Measurements from ENCODE around the gene GRSF1. TPM values are rescaled to one million over a fixed set of nuclear protein-coding genes. Genes with fewer than 3 reads are reported as not detected.

GRSF1 gene
- total and polyA plus RNA-seq, 2 of the 13 experiments (the other 11 are each of a cell fraction or from before 2014, with no cell fraction given) = 66.5 to 103 TPM

- TF ChIP-seq HES4 (CRISPR knock-in tag; IDR thresholded peaks at IDR 0.05; ENCODE audit: borderline replicate concordance) (no peak; the same call in 1 of the 2 replicates), ARNT2 (CRISPR knock-in tag; IDR thresholded peaks at IDR 0.05; ENCODE audit: low read depth) (no peak; the same call in 1 of the 2 replicates), ZNF780A (CRISPR knock-in tag; IDR thresholded peaks at IDR 0.05) (no peak), ZFP41 (CRISPR knock-in tag; IDR thresholded peaks at IDR 0.05; ENCODE audit: borderline replicate concordance) (no peak), KLF11 (CRISPR knock-in tag; IDR thresholded peaks at IDR 0.05) (no peak), ZNF18 (CRISPR knock-in tag; IDR thresholded peaks at IDR 0.05; ENCODE audit: insufficient replicate concordance) (peak; percentile 25), KAT2B (IDR thresholded peaks at IDR 0.05; ENCODE audit: borderline replicate concordance, low read depth, low read length) (no peak), ZNF598 (CRISPR knock-in tag; IDR thresholded peaks at IDR 0.05; ENCODE audit: borderline replicate concordance) (peak; percentile 42; the same call in 1 of the 2 replicates), ZNF124 (CRISPR knock-in tag; IDR thresholded peaks at IDR 0.05) (no peak), NR3C1 (CRISPR knock-in tag; IDR thresholded peaks at IDR 0.05) (no peak), ZNF335 (CRISPR knock-in tag; IDR thresholded peaks at IDR 0.05) (no peak), ZSCAN31 (CRISPR knock-in tag; IDR thresholded peaks at IDR 0.05; ENCODE audit: low read depth) (peak; percentile 26; the same call in 1 of the 2 replicates), ZNF710 (CRISPR knock-in tag; IDR thresholded peaks at IDR 0.05; ENCODE audit: borderline replicate concordance) (no peak), HMGXB3 (CRISPR knock-in tag; IDR thresholded peaks at IDR 0.05; ENCODE audit: borderline replicate concordance) (no peak), ETS1 (CRISPR knock-in tag; IDR thresholded peaks at IDR 0.05) (no peak), SIN3B (IDR thresholded peaks at IDR 0.05; ENCODE audit: low read length) (no peak), SCMH1 (CRISPR knock-in tag; IDR thresholded peaks at IDR 0.05; ENCODE audit: borderline replicate concordance) (no peak), FOSL1 (CRISPR knock-in tag; IDR thresholded peaks at IDR 0.05; ENCODE audit: borderline replicate concordance) (no peak), ZNF788 (CRISPR knock-in tag; IDR thresholded peaks at IDR 0.05; ENCODE audit: borderline replicate concordance) (peak; percentile 58; the same call in 1 of the 2 replicates)
These were observed 763 bp downstream of the GRSF1 start (continued) for GRCh38 chr4:70838666-70839588.
